Activated naive CD8-positive, alpha-beta T cell treated with anti-CD3 and anti-CD28 coated beads, Interleukin-2, amount 10 ng/mL, durations not matched to agents 7 days and 5 days (primary cell): ENCODE data around the gene OLFML3. TPM values are rescaled to one million over a fixed set of nuclear protein-coding genes. Genes with fewer than 3 reads are reported as not detected.

Experiments used
- ATAC-seq: fragments of 150-1000 bp; cut with Tn5 transposase; one replicate; pipeline ENCODE4 v1.10.0; 2021; ENCODE audit warnings: low read depth, moderate library complexity
- POLR2A ChIA-PET: fragments of 350-600 bp; sonication (Branson Sonifier 250); formaldehyde crosslinking; loops from one replicate; lab custom pipeline; 2021; ENCODE audit warnings: antibody characterized with exemption; lab: Charles Lee
- DNase-seq: peaks from one replicate; pipeline ENCODE4 v3.0.0; 2021
- H3K27ac Mint-ChIP-seq: one replicate; pipeline ENCODE4 v1.8.0; 2022; ENCODE audit warnings: mild to moderate bottlenecking, mixed read lengths
- H3K27me3 Mint-ChIP-seq: one replicate; pipeline ENCODE4 v1.8.0; 2022; ENCODE audit warnings: mild to moderate bottlenecking, moderate library complexity, mixed read lengths
- H3K36me3 Mint-ChIP-seq: one replicate; pipeline ENCODE4 v1.8.0; 2021; ENCODE audit warnings: mild to moderate bottlenecking, mixed read lengths
- H3K4me1 Mint-ChIP-seq: one replicate; pipeline ENCODE4 v1.8.0; 2021; ENCODE audit warnings: mixed read lengths
- H3K4me3 Mint-ChIP-seq: one replicate; pipeline ENCODE4 v1.8.0; 2022; ENCODE audit warnings: mild to moderate bottlenecking, moderate library complexity, mixed read lengths
- H3K9me3 Mint-ChIP-seq: one replicate; pipeline ENCODE4 v1.8.0; 2021; ENCODE audit warnings: mixed read lengths
- total RNA-seq, 2 experiments: library from RNA; stranded (reverse); gene quantifications; one replicate each; pipeline ENCODE4 v1.2.3, GENCODE V29; 2021

OLFML3 gene
- total RNA-seq, 2 experiments from 2014 or later, result 0.45 to 0.64 TPM

DNA sequence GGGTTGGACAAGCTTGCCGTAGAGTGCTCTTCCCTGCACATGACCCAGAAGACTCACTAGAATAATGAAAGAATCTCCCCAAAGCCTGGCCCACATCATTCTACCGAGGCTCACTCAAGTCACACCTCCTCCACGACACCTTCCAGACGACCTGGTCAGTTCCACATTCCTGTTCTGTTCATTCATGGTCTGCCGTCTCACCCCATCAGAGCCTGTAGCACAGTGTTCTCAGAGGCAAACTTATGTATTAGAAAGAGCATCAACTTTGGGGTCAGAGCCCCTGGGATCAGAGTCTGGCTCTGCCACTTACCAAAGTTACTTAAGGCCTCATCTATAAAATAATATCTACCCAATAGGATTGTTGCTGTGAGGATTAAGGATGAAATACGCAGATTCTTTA lies 7.5 kb downstream of the OLFML3 start:
- Mint-ChIP-seq H3K27me3 (peaks cover 3% of the 10 kb centered on the region), H3K27ac (no peak overlapping the region), H3K4me1 (peaks cover 2% of the 10 kb centered on the region), H3K9me3 (peaks cover 6% of the 10 kb centered on the region), H3K4me3 (no peak overlapping the region), H3K36me3 (no peaks in the 10 kb centered on the region)
- POLR2A ChIA-PET, result no interaction called here
- DNase-seq, result no peak
- no peak for ATAC-seq

DNA sequence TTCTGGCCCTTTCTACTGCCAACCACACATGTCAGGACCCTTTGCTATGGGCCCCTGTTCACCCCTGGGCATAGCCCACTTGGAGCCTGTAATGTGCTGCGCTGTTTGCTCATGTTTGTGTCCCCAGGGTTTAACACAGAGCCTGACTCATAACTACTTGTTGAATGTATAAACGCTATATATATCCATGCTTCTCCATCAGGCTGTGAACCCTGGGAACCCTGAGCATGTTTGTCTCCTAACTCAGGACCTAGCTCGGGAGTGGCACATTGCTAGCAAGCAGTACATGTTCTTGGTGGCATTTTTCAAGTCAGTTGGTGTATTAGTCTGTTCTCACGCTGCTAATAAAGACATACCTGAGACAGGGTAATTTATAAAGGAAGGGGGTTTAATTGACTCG lies 8.0 kb downstream of the OLFML3 start:
- POLR2A ChIA-PET, result no interaction called here
- peaks cover 3% of the 10 kb centered on the region for H3K27me3 Mint-ChIP-seq

DNA sequence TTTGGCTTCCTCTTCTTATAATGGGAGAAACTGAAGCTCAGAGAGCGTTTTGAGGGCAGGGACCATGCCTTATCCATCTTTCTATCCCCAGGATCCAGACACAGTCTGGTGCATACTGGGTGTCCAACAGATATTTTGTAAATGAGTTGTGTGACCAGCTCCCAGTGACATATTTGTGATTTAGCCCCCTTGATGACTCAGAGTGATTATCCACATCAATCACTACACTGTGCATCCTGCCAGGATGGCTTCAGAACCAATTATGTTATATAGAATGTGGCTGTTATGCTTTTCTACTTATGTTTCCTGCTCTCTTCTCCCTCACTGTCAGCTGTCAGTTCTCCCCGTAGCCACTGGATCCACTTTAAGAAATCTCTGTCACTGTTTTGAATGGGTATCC lies 11.3 kb downstream of the OLFML3 start:
- POLR2A ChIA-PET, result no interaction called here
- no peak for ATAC-seq
- H3K9me3 Mint-ChIP-seq, result peaks cover 21% of the 10 kb centered on the region
- H3K27me3 Mint-ChIP-seq, result peaks cover 3% of the 10 kb centered on the region
- H3K36me3 Mint-ChIP-seq, result peaks cover 6% of the 10 kb centered on the region
- DNase-seq, result no peak
- H3K4me1 Mint-ChIP-seq, result no peaks in the 10 kb centered on the region
- H3K4me3 Mint-ChIP-seq, result no peak overlapping the region
- H3K27ac Mint-ChIP-seq, result no peak overlapping the region

More for the DNA sequence above, 8.0 kb downstream of the OLFML3 start:
- Mint-ChIP-seq H3K36me3 (no peaks in the 10 kb centered on the region), H3K4me1 (peaks cover 2% of the 10 kb centered on the region), H3K4me3 (no peak overlapping the region), H3K9me3 (peaks cover 6% of the 10 kb centered on the region), H3K27ac (no peak overlapping the region)
- ATAC-seq (no peak), DNase-seq (no peak)

DNA sequence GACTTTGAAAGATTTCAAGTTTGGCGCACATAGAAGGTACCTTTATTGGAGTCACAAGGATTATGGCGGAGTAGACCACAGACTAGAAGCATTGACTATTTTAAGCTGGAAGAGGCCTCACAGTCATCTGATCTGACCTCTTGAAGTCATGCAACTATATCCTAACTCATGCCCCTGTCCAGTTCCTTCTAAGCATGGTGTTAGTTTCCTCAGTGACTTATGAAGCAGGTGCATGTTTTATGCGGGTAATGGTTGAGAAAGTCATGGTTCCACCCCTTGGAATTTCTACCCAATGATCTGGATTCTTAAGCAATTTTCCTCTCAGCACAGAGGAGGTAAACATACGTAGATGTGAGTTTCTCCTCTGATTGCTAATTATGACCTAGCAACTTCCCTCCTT lies 11.7 kb downstream of the OLFML3 start:
- DNase-seq, result no peak
- no peaks in the 10 kb centered on the region for H3K4me1 Mint-ChIP-seq
- no peak overlapping the region for H3K4me3 Mint-ChIP-seq
- peaks cover 22% of the 10 kb centered on the region for H3K9me3 Mint-ChIP-seq
- H3K36me3 Mint-ChIP-seq, result peaks cover 7% of the 10 kb centered on the region
- ATAC-seq, result no peak
- POLR2A ChIA-PET, result no interaction called here
- H3K27me3 Mint-ChIP-seq, result peaks cover 3% of the 10 kb centered on the region
- H3K27ac Mint-ChIP-seq, result no peak overlapping the region

DNA sequence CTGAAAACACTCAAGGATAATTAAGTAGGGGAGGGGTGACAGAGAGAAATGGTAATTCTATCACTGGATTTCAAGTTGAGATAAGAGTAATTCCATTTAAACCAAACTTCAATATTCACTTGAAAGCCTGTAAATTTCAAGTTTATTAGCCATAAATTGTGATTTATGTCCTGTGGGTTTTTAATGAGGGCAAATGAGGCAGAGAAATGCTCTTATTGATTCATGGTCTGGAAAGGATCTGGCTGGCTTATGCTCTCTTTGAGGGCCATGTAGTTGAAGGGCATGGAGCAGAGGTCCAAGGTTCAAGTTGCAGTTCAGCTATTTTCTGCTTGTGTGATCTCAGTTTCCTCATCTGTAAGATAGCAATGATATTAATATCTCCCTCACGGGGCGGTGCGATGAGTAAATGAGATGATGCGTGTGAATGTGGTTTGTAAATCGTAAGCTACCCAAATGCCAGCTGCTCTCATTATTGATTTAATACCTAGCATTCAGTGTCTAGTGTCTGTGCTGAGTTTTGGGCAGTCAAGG lies 12.3 kb downstream of the OLFML3 start:
- no peak for DNase-seq
- peaks cover 7% of the 10 kb centered on the region for H3K36me3 Mint-ChIP-seq
- H3K4me3 Mint-ChIP-seq, result no peak overlapping the region
- H3K27me3 Mint-ChIP-seq, result peaks cover 3% of the 10 kb centered on the region
- H3K27ac Mint-ChIP-seq, result no peak overlapping the region
- no peak for ATAC-seq
- POLR2A ChIA-PET, result no interaction called here
- H3K4me1 Mint-ChIP-seq, result no peaks in the 10 kb centered on the region
- H3K9me3 Mint-ChIP-seq, result peaks cover 24% of the 10 kb centered on the region

DNA sequence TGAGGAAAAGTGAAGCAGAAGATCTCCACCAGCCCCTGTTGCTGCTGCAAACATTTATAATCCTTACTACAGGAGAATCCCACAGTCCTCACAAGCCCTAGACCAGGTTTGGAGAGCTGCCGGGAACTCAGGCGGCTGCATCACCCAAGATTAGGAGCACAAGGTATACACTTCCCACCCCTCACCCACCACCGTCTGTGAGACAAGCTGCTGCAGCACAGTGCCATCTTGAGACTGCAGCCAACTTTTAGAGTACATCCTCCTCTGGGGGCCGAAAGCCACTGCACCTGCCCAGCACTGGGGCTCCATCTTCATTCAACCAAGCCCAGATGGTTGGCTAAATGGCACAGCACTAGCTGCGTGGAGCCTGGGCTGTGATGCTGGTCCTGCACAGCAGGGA lies 13.8 kb downstream of the OLFML3 start:
- Mint-ChIP-seq H3K4me1 (no peaks in the 10 kb centered on the region), H3K27ac (no peak overlapping the region), H3K9me3 (peaks cover 22% of the 10 kb centered on the region), H3K36me3 (peaks cover 7% of the 10 kb centered on the region), H3K27me3 (peaks cover 7% of the 10 kb centered on the region), H3K4me3 (no peak overlapping the region)
- DNase-seq (no peak), ATAC-seq (no peak)
- POLR2A ChIA-PET, result no interaction called here

DNA sequence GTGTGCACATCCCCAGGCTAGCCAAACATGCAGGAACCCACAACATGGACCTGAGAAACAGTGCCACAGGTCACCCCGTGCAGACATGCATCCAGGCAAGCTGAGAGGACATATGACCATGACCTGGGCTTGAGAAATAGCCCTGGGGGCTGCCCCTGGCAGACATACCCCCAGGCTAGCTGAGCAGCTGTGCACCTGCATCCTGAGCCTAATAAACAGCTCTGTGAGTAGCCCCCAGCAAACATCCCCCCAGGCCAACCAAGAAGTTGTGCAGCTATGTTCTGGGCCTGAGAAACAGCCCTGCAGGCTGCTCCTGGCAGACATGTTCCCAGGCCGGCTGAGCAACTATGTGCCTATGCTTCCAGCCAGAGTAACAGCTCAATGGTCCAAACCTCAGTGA lies 14.5 kb downstream of the OLFML3 start:
- Mint-ChIP-seq H3K9me3 (peaks cover 22% of the 10 kb centered on the region), H3K27me3 (peaks cover 11% of the 10 kb centered on the region), H3K36me3 (peaks cover 7% of the 10 kb centered on the region), H3K4me1 (peaks cover 3% of the 10 kb centered on the region), H3K27ac (no peak overlapping the region), H3K4me3 (no peak overlapping the region)
- ATAC-seq (no peak), DNase-seq (no peak)
- POLR2A ChIA-PET, result no interaction called here

DNA sequence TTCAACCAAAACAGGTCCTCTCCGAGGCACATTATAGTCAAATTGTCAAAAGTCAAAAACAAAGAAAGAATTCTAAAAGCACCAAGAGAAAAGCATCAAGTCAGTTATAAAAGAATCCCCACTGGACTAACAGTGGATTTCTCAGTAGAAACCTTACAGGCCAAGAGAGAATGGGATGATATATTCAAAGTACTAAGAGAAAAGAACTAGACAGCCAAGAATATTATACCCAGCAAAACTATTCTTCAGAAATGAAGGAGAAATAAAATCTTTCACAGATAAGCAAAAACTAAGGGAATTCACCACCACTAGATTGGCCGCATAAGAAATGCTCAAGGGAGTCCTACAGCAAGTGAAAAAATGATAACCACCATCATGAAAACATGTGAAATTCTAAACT lies 16.1 kb downstream of the OLFML3 start:
- Mint-ChIP-seq H3K27me3 (peaks cover 14% of the 10 kb centered on the region), H3K27ac (no peak overlapping the region), H3K4me3 (no peak overlapping the region), H3K9me3 (peaks cover 18% of the 10 kb centered on the region), H3K36me3 (peaks cover 7% of the 10 kb centered on the region), H3K4me1 (peaks cover 3% of the 10 kb centered on the region)
- no peak for ATAC-seq
- DNase-seq, result no peak
- POLR2A ChIA-PET, result no interaction called here

DNA sequence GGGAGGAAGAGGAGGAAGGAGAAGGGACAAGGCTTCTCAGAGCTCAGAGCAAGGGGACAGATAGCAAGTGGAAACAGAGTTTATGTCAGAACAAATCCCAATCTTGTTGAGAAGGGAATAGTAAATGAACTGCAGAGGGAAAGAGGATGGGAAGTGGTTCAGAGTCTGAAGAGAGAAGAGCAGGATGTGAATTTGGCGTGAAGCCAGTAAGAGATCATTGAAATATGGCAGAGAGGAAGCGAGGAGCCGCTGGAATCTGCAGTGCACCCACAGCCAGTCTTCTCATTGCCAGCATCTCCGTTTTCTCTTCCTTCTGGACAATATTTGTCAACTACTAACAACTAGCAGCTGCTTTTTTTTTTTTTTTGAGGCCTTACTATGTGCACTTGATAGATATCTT lies 19.1 kb downstream of the OLFML3 start:
- Mint-ChIP-seq H3K36me3 (peaks cover 7% of the 10 kb centered on the region), H3K27ac (no peak overlapping the region), H3K4me3 (no peak overlapping the region), H3K4me1 (peaks cover 3% of the 10 kb centered on the region), H3K27me3 (peaks cover 13% of the 10 kb centered on the region), H3K9me3 (peaks cover 15% of the 10 kb centered on the region)
- DNase-seq (no peak), ATAC-seq (no peak)
- POLR2A ChIA-PET, result no interaction called here

DNA sequence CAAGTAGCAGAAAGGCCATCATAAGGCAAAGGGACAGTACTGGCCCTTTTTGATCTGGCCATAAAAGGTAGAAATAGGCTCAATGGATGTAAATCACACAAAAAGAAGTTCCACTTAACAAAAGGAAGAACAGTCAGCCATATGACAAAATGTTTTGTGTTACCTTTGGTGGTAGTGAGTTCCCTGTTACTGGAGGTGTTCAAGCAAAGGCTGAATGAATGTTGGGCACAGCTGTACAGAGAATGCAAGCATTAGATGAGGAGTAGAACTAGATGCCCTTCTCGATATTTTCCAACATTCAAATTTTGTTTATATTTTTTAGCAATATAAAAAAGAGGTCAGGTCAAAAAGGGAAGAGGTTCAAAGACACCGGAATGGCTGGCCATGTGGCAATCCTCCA lies 20.0 kb downstream of the OLFML3 start:
- peaks cover 13% of the 10 kb centered on the region for H3K27me3 Mint-ChIP-seq
- no peak overlapping the region for H3K4me3 Mint-ChIP-seq
- POLR2A ChIA-PET, result no interaction called here
- H3K36me3 Mint-ChIP-seq, result peaks cover 7% of the 10 kb centered on the region
- peaks cover 13% of the 10 kb centered on the region for H3K9me3 Mint-ChIP-seq
- peaks cover 5% of the 10 kb centered on the region for H3K4me1 Mint-ChIP-seq
- H3K27ac Mint-ChIP-seq, result no peak overlapping the region
- DNase-seq, result no peak
- no peak for ATAC-seq

DNA sequence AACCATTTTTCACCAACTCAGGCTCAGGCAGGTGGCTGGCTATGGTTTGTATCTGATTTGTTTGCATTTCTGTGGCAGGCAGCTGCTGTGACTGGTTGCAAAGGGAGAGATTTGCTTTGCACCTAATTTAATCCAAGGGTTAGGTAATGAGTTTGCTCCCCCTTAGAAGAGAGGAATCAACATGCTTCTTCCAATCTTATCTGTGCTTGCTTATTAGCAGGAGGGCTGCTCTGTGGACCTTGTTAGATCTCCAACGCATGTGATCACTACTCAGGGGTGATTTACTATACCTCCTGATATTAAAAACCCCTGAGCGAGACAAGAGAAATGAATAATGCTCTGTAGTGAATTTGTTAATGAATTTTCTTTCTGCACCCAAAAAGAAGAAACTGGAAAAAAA lies 20.5 kb downstream of the OLFML3 start:
- Mint-ChIP-seq H3K9me3 (peaks cover 9% of the 10 kb centered on the region), H3K27me3 (peaks cover 13% of the 10 kb centered on the region), H3K4me1 (peaks cover 5% of the 10 kb centered on the region), H3K36me3 (peaks cover 7% of the 10 kb centered on the region), H3K4me3 (no peak overlapping the region), H3K27ac (no peak overlapping the region)
- ATAC-seq (no peak), DNase-seq (no peak)
- POLR2A ChIA-PET, result no interaction called here

DNA sequence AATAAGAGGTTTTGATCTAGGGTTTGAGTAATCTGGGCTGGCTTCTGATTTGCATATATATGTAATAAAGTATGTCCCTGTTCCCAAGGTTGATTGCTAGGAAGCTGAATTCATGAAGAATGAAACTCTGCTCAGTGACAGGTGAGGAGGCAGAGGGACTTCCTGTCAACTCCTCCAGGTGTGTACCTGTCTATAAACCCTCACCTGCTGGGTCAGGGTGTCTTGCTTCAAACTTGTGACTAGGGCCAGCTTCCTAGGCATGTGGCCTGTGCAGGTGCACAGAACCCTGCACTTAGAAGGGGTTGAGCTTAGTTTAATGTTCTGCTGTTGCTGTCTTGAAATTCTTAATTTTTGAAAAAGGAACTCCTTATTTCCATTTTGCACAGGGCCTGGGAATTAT lies 21.1 kb downstream of the OLFML3 start:
- Mint-ChIP-seq H3K4me3 (no peak overlapping the region), H3K4me1 (peaks cover 5% of the 10 kb centered on the region), H3K9me3 (peaks cover 6% of the 10 kb centered on the region), H3K27me3 (peaks cover 13% of the 10 kb centered on the region), H3K27ac (no peak overlapping the region), H3K36me3 (peaks cover 2% of the 10 kb centered on the region)
- POLR2A ChIA-PET, result no interaction called here
- DNase-seq (no peak), ATAC-seq (no peak)

DNA sequence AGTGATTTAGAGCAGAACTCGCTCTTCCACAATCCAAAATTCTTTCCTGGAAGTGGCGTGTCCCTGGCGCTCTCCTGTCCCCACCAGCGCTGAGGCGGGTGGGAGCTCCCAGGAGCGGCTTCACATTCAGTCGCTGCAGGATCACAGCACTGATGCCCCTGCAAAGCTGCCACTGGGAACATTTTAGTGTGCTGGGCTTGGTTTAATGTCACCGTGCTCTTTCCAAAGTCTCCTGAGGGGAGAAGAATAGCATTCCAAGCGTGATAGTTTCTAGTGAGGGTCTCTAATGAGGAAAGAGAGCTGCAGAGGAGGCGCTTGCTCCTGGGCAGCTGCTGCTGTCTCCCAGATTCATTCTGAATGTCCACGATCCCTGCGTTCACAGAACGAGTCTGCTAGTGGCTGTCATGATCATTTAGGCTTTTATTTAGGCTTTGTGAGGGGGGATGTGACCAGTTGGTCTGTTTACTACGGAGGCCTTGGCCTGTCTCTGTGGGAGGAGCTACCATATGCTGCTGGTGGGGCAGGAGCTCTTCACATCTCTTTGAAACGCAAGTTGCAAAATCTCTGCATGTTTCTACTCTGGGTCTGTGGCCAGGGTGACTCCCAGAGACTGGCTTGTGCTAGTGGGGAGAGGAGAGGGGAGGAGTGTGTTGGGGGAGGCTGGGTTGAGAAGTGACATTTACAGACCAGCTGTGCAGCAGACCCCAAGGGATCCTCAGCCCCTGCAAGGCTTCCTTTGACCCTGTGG lies 23.4 kb downstream of the OLFML3 start:
- Mint-ChIP-seq H3K27ac (no peak overlapping the region), H3K36me3 (no peaks in the 10 kb centered on the region), H3K9me3 (peaks cover 2% of the 10 kb centered on the region), H3K27me3 (peaks cover 13% of the 10 kb centered on the region), H3K4me1 (peaks cover 5% of the 10 kb centered on the region), H3K4me3 (no peak overlapping the region)
- DNase-seq, result no peak
- POLR2A ChIA-PET, result no interaction called here
- ATAC-seq, result no peak

DNA sequence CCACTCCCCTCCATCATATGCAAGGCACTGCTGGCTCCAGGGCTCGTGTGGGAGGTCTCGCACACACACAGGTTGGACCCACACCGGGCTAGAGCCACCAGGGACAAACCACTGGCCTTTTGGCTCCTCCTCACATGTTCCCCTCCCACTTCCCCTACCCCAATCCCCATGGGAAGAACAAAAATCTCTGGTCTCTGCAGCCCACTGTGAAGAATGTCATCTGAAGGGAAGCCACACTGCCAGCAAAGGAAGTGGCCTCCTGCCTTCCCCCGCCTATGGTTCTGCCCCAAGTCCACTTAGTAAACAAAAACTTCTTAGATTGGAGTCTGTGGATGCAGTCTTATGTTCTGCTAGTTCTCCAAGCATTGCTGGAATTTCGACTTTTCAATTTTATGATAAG lies 24.2 kb downstream of the OLFML3 start:
- peaks cover 2% of the 10 kb centered on the region for H3K4me1 Mint-ChIP-seq
- POLR2A ChIA-PET, result no interaction called here
- H3K36me3 Mint-ChIP-seq, result no peaks in the 10 kb centered on the region
- ATAC-seq, result no peak
- H3K27me3 Mint-ChIP-seq, result peaks cover 10% of the 10 kb centered on the region
- peaks cover 2% of the 10 kb centered on the region for H3K9me3 Mint-ChIP-seq
- H3K27ac Mint-ChIP-seq, result no peak overlapping the region
- no peak for DNase-seq
- H3K4me3 Mint-ChIP-seq, result no peak overlapping the region
